ENCODE results near the gene DNPEP.

Gene DNPEP

DNA sequence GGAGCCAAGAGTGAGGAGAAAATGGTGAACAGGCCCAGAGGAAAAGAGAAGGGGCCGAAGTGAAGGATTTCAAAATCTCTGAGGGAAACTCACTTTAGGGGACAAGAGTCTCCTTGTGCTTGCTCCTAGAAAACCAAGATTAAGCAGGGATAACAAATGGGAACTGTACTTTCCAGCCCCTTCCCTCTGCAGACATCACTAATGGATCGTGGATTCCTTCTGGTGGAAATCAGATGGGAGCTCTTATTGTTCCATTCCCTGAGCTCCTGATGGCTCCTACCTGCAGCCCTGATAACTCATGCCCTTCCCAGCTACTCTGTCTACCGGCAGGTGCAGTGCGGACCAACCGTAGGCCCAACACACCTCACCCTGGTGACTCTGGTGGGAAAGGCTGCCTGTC lies 34.6 kb downstream of the DNPEP start:
- no peak for DNase-seq

DNA sequence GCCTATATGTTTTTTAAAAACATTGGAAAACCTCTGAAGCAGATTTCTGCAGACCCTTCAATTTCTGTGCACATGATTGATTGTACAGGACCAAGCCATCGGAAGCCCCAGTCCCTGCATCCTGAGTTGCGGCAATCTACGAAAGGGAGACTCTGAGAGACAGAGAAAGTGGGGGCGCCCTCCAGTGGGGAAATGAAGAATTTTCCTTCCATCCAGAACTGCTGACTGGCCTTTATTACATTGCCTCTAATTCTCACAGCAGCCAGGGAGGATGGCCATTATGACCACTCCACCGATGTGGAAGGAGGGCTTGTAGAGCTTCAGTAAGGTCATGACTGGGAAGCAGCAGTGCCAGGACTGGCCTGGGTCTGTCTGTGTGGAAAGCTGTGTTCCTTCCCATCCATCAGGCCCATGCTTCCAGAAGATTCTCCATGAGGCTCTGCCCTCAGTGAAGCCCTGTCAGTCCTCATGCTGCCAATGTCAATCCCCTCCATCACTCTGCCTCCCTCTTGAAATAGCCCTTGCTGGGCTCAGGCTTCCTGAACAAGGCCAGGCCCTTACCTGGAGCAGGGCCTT lies 35.2 kb downstream of the DNPEP start:
- DNase-seq: peak; percentile 41 to 63

DNA sequence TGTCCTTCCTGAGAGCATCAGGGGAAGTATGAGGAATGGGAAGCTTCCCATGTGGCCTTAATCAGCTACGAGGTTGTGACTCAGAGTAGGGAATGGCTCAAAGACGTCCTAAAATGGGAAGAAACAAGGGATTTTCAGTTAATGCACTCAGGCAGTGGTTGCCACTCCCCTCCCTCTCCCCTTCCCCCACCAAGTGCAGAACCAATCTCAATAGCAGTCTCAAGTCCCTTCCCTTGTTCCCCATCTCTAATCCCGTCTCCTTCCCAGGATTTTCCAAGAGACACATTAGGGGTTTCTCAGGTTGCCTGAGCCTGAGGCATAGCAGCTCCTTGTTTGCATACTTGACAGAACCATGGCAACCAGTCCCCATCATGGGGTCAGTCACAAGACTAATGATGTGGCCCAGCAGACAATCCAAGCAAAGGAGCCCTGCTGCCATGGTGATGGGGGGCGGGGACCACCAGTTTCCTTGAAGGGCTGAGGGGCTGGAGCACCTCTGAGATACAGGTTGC lies 36.9 kb downstream of the DNPEP start:
- DNase-seq: no peak

DNA sequence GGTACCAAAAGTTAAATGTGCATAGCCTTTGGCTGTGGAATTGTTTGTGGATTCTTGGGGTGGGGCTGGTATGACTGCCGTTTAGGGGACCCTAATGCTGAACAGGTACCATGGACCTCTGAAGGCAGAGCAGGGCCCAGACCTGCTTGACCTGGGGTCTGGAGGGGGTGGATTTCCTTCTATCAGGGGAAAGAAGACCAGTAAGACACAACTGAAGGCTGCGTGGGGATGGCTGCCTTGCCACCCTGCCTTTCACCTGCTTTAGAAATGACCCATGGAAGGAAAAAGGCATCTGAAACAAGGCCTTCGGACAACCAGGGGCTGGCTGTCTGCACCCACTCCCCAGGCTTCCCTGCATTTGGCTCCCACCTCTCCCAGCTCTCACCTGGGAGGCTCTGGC lies 37.5 kb downstream of the DNPEP start:
- no peak for DNase-seq

DNA sequence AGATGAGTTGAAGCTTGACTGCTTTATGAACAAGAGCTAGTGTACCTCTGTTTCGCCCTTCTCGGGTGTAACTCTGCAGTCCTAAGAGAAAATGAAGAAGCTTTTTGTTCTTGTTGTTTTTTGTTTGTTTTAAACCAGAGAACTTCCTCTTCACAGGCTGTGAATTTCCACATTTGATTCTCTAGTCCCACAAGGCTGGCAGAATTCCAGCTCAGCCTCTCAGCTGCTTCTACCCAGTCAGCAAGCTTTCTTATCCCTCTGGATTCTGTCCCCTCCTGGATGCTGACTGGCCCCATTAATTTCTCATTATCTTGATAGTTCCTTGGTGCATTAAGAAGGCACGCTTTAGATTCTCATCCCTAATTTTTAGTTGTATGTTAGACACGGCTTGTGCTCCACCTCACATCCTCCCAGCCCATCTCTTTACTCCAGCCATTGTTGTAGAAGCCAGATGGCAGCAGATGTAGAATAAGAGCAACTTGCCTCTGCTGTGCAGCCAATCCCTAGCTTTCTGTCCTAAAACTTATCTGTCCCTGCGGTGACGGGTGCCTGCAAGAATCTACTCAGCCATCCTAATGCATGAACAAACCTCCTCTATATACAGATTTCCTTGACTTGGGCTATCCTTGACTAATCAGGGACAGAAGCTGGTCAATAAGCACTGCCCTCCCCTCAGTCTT lies 42.8 kb downstream of the DNPEP start:
- no peak for DNase-seq

DNA sequence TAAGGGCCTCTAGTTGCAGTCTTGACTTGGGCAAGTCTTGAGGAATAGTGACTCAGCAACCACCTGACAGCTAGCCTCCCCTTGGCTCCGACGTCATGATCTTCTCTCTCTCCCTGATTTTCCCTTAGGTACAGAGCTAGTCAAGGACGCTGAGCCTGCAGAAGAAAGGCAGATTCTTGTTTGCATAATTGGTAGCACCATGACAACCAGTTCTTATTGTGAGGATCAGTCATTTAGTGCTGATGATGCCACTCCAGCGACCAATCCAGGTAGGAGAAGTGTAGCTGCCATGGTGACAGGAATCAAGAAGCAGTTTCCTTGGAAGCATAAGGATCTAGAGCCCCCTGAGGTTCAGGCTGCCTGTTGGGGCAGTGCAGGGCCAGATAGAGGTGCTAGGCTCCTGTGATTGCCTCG lies 52.3 kb downstream of the DNPEP start:
- DNase-seq: no peak

DNA sequence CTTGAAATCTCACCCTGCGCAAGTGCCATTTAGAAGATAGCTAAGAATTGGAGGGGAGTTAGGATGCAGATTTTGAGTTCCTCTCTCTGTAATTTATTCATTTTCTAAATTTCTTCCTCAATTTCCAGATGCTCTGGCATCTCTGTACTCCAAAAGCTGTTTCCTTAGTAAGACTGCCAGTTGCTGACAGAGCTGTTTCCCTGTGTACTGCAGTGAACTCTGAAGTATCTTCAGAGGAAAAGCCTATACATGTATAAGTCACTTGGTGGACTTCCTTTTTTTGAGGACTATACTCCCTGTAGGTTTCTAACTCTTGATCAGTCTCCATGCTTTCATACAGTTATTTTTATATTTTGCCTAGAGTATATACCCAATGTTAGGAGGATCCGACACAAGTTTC lies 53.6 kb downstream of the DNPEP start:
- no peak for DNase-seq

DNA sequence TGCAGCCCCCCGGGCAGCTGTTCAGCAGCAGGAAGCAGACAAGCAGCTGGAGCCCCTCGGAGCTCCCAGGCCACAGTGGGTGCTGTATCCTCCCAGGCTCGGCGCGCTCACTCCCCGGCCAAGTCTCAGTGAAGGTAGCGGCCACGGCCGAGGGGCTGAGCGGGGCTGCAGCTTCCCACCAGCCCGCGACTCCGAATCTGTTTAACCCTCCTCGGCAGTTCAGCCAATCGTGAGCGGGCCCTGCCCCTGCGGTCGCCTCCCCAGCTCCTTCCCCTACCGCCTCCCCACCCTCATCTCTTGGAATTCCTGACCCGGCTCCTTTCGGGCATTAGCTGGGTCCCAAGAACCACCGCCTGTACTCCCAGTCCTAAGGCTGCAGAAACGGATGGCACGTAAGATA lies 55.2 kb downstream of the DNPEP start, which contains the start of gene RESP18:
Gene RESP18 (minus strand): TSS at position 203 of the 400 bp plus-strand sequence.
- no peak for DNase-seq

DNA sequence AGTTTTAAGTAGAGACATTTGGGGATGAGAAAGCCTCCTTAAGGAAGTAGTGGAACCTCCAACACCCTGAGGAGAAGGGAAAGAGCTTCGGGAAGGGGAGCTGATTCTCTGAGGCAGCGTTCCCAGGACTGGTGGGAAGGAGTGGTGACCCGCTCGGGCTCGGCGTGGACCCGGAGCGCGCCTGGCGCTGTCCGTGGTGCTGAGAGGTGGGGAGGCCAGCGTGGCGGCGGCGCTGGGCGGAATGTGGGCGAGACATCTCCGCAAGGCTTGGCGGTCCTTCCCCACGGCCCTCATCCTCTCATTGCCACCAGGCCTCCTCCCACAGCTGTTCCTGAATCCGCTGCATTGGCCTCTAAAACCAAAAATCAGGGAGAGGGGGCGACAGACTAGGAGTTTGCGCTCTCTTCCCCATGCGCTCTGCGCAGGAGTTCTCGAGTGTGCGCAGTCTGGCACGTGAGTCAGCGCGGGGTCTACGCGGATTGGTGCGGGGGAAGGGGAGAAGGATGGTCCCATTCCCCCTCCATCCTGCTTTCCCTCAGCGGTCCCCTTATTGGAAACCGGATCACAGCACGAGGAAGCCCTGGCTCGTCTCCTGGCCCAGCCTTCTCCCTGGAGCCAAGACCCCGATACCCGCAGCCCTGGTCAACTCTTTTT lies 56.0 kb downstream of the DNPEP start:
- DNase-seq: peak in 1 of 2 experiments; percentile 17

DNA sequence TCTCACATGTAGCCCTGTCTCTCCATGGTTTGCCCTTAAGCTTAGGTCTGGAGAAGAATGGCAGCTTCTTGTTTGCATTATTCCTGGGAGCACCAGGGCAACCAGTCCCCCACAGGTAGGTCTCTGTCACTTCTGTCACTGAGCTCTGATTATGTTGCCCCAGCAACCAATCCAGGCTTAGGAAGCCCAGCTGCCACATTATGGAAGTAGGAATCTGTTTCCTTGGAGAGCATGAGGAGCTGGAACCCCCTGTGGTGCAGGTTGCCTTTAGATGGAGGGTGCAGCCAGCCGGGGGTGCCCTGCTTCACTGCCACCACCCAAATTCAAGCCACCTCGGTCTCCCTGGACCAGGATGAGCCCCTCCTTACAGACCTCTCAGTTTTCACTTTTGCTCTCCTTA lies 60.0 kb downstream of the DNPEP start:
- DNase-seq: no peak

DNA sequence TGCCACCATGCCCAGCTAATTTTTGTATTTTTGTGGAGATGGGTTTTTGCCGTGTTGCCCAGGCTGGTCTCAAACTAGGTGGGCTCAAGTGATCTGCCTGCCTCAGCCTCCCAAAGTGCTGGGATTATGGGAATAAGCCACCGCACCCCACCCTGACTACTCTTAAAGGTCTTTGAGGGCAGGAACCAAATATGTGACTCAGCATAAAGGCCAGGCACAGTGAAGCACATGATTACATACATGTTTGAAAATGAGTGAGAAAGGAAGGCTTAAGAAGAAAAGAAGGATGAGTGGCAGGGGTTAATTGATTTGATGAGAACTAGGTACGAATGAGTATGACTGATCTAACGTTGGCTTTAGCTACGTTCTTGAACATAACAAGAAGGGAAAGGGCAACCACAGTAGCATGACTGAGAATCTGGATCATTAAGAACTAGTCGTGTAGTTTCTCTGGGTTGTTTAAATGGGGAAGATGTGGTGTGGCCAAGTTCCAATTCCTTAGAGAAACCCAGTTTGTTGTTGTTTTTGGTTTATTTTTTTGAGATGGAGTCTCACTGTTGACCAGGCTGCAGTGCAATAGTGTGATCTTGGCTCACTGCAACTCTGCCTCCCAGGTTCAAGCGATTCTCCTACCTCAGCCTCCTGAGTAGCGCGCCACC lies 61.9 kb downstream of the DNPEP start:
- DNase-seq: no peak

DNA sequence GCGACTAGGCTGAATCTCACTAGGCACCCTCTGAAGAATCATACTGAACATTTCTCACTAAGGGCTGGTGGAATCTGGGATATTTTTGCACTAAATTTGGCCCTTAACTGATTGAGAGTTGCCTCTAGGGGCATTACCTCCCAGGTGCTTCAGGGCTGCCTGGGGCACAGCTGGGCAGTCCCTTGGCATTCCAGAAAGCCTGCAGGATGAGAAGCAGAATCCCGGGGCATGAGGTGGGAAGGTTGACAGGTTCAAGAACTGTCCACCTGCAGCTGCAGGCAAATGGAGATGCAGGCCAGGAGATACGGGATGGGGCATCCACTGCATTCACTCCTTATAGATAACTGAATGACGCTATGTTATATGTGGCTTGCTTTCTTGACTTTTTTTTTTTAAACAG lies 62.6 kb downstream of the DNPEP start:
- DNase-seq: no peak

DNA sequence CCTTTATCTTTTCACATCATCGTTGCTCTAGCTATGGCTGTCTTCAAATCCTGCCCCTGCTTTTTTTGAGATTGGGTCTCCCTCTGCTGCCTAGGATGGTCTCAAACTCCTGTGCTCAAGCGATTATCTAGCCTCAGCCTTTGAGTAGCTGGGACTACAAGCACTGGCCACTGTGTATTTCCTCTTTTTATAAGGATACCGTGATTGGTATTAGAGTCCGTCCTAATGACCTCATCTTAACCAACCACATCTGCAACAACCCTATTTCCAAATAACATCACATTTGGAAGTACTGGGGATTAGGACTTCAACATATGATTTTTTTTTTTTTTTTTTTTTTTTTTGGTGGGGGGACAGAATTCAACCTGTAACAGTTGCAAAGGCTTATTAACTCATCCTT lies 64.3 kb downstream of the DNPEP start:
- no peak for DNase-seq

Data from stimulated activated CD4-positive, alpha-beta T cell treated with anti-CD3 and anti-CD28 coated beads, Interleukin-4, amount 100 ng/mL, for 4 hours (primary cell).